Measurements from ENCODE around the gene ABCB8. TPM values are rescaled to one million over a fixed set of nuclear protein-coding genes. Genes with fewer than 3 reads are reported as not detected.

The ABCB8 gene
- total and polyA plus RNA-seq, 2 donors (not counting 1 experiment from before 2014, with no cell fraction given) = 41.4 to 69.7 TPM

GRCh38 chr7:151012911-151013347 lies 15.3 kb upstream of the ABCB8 start:
- Histone ChIP-seq H3K27me3 (replicated peaks in 1 of 4; ENCODE audit: control extremely low read depth in 1 of 4, control insufficient read depth in 3 of 4, insufficient read depth in 4 of 4, low read length in 3 of 4) (peaks cover 0 to 12% (median 0%) of the 10 kb centered on the region in 4 experiments), H3K79me2 (ENCODE audit: control insufficient read depth, insufficient read depth, low read length) (no peaks in the 10 kb centered on the region), H3K4me2 (replicated peaks; ENCODE audit: low read depth, low read length, poor library complexity, severe bottlenecking) (peak overlapping the region; percentile 96), H3K36me3 (replicated peaks in 1 of 2; ENCODE audit: control extremely low read depth in 1 of 2, control insufficient read depth in 1 of 2, extremely low read depth in 1 of 2, insufficient read depth in 2 of 2, low read length in 1 of 2) (no peaks in the 10 kb centered on the region), H3K9me3 (ENCODE audit: control extremely low read depth in 1 of 3, control insufficient read depth in 2 of 3, insufficient read depth in 1 of 3, low read length in 2 of 3) (peaks cover 0 to 29% (median 0%) of the 10 kb centered on the region in 3 donors), H4K20me1 (ENCODE audit: control insufficient read depth, insufficient read depth, low read length, poor library complexity, severe bottlenecking) (no peaks in the 10 kb centered on the region), H3K27ac (ENCODE audit: low read length in 2 of 2) (peak overlapping the region; percentile 36 to 67), H3K9ac (ENCODE audit: low read length) (peak overlapping the region; percentile 79), H3K4me3 (ENCODE audit: control extremely low read depth in 1 of 5, extremely low read depth in 1 of 5, insufficient read depth in 1 of 5, low read depth in 2 of 5, low read length in 4 of 5) (peak overlapping the region in 4 of 5 experiments; percentile 2 to 75 (median 56)), H3K4me1 (ENCODE audit: control insufficient read depth in 2 of 2, insufficient read depth in 2 of 2, low read length in 2 of 2) (peaks cover 24 to 51% of the 10 kb centered on the region in 2 donors), H2AFZ (ENCODE audit: insufficient read depth, low read depth, low read length, poor library complexity, severe bottlenecking) (peak overlapping the region; percentile 51)
- DNase-seq (peak; percentile 64), ATAC-seq (ENCODE audit: low read depth) (no peak)
- H3K9me3 Mint-ChIP-seq (ENCODE audit: insufficient read depth) = no peaks in the 10 kb centered on the region
- H3K4me3 Mint-ChIP-seq = peak overlapping the region; percentile 55
- WGBS (ENCODE audit: insufficient coverage) = 37% methylated on average over 23 of the region's 23 CpGs
- POLR2A ChIA-PET = no interaction called here
- CTCF ChIA-PET = interaction anchor here (1.0 to 3.0 kb wide), 2 partner anchors 10 to 50 kb away, joined by 4 to 9 read pairs; no protein-coding TSS in a partner anchor
- H3K27me3 Mint-ChIP-seq = peaks cover 3% of the 10 kb centered on the region
- H3K4me1 Mint-ChIP-seq = peaks cover 43% of the 10 kb centered on the region
- intact Hi-C loops (cut with micrococcal nuclease) = loop anchor here (1.0 to 5.0 kb wide), 5 partner anchors 38 to 214 kb away; partner anchors contain the start of genes ABCF2, AGAP3, CDK5 and SLC4A2
- peak overlapping the region; percentile 53 for H3K27ac Mint-ChIP-seq
- no peak for TF ChIP-seq EZH2 (IDR thresholded peaks at IDR 0.05; ENCODE audit: borderline replicate concordance, insufficient read depth, low read depth, low read length, poor library complexity, severe bottlenecking)
- TF ChIP-seq, protein P1, sequence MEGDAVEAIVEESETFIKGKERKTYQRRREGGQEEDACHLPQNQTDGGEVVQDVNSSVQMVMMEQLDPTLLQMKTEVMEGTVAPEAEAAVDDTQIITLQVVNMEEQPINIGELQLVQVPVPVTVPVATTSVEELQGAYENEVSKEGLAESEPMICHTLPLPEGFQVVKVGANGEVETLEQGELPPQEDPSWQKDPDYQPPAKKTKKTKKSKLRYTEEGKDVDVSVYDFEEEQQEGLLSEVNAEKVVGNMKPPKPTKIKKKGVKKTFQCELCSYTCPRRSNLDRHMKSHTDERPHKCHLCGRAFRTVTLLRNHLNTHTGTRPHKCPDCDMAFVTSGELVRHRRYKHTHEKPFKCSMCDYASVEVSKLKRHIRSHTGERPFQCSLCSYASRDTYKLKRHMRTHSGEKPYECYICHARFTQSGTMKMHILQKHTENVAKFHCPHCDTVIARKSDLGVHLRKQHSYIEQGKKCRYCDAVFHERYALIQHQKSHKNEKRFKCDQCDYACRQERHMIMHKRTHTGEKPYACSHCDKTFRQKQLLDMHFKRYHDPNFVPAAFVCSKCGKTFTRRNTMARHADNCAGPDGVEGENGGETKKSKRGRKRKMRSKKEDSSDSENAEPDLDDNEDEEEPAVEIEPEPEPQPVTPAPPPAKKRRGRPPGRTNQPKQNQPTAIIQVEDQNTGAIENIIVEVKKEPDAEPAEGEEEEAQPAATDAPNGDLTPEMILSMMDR (IDR thresholded peaks at IDR 0.05) = peak; percentile 36

GRCh38 chr7:151013356-151013732 lies 14.9 kb upstream of the ABCB8 start:
- Histone ChIP-seq H3K36me3 (replicated peaks in 1 of 2; ENCODE audit: control extremely low read depth in 1 of 2, control insufficient read depth in 1 of 2, extremely low read depth in 1 of 2, insufficient read depth in 2 of 2, low read length in 1 of 2) (no peaks in the 10 kb centered on the region), H2AFZ (ENCODE audit: insufficient read depth, low read depth, low read length, poor library complexity, severe bottlenecking) (peak overlapping the region; percentile 51), H4K20me1 (ENCODE audit: control insufficient read depth, insufficient read depth, low read length, poor library complexity, severe bottlenecking) (no peaks in the 10 kb centered on the region), H3K27ac (ENCODE audit: low read length in 2 of 2) (peak overlapping the region; percentile 36 to 67), H3K4me3 (ENCODE audit: control extremely low read depth in 1 of 5, extremely low read depth in 1 of 5, insufficient read depth in 1 of 5, low read depth in 2 of 5, low read length in 4 of 5) (peak overlapping the region in 4 of 5 experiments; percentile 2 to 75 (median 56)), H3K4me2 (replicated peaks; ENCODE audit: low read depth, low read length, poor library complexity, severe bottlenecking) (peak overlapping the region; percentile 96), H3K9me3 (ENCODE audit: control extremely low read depth in 1 of 3, control insufficient read depth in 2 of 3, insufficient read depth in 1 of 3, low read length in 2 of 3) (peaks cover 0 to 29% (median 0%) of the 10 kb centered on the region in 3 donors), H3K27me3 (replicated peaks in 1 of 4; ENCODE audit: control extremely low read depth in 1 of 4, control insufficient read depth in 3 of 4, insufficient read depth in 4 of 4, low read length in 3 of 4) (peaks cover 0 to 13% (median 0%) of the 10 kb centered on the region in 4 experiments), H3K79me2 (ENCODE audit: control insufficient read depth, insufficient read depth, low read length) (no peaks in the 10 kb centered on the region), H3K4me1 (ENCODE audit: control insufficient read depth in 2 of 2, insufficient read depth in 2 of 2, low read length in 2 of 2) (peaks cover 24 to 51% of the 10 kb centered on the region in 2 donors), H3K9ac (ENCODE audit: low read length) (peak overlapping the region; percentile 79)
- DNase-seq (no peak), ATAC-seq (ENCODE audit: low read depth) (no peak)
- Mint-ChIP-seq H3K9me3 (ENCODE audit: insufficient read depth) (no peaks in the 10 kb centered on the region), H3K27ac (peak overlapping the region; percentile 97), H3K4me3 (peak overlapping the region; percentile 97), H3K4me1 (peaks cover 43% of the 10 kb centered on the region), H3K27me3 (peaks cover 6% of the 10 kb centered on the region)
- 16% methylated on average over 22 of the region's 26 CpGs for WGBS (ENCODE audit: insufficient coverage)
- intact Hi-C loops (cut with micrococcal nuclease) = loop anchor here (1.0 to 5.0 kb wide), 5 partner anchors 39 to 213 kb away; partner anchors contain the start of genes ABCF2, AGAP3, CDK5 and SLC4A2
- no peak for TF ChIP-seq EZH2 (IDR thresholded peaks at IDR 0.05; ENCODE audit: borderline replicate concordance, insufficient read depth, low read depth, low read length, poor library complexity, severe bottlenecking)
- TF ChIP-seq, protein P1 (IDR thresholded peaks at IDR 0.05) = no peak
- ChIA-PET CTCF (interaction anchor here (0.9 to 3.0 kb wide), 4 partner anchors 9 to 50 kb away, joined by 3 to 9 read pairs (median 5); no protein-coding TSS in a partner anchor), POLR2A (interaction anchor here (0.6 to 1.3 kb wide), 5 partner anchors 15 to 864 kb away, joined by 3 to 12 read pairs (median 5); partner anchors contain the start of genes ABCB8 and PRKAG2)
